Measurements from ENCODE around the gene SPATA2.
"Not testable (repeated sequence)": the region's sequence is repeated elsewhere in the genome, so short reads cannot be mapped to it uniquely, and the experiment has no call there.

GRCh38 chr20:49861232-49861631 lies 54.1 kb downstream of the SPATA2 start:
- TF ChIP-seq POLR2AphosphoS5 (IDR thresholded peaks at IDR 0.05); CTCF (IDR thresholded peaks at IDR 0.05); POLR2A (IDR thresholded peaks at IDR 0.05; ENCODE audit: low read depth): not testable (repeated sequence)
